ENCODE data around the gene TMEM107. TPM values are rescaled to one million over a fixed set of nuclear protein-coding genes. Genes with fewer than 3 reads are reported as not detected.

TMEM107 gene
- total and polyA plus RNA-seq, 10 of the 15 experiments (the other 5 are each of a cell fraction or from before 2014, with no cell fraction given), result 7.9 to 38.7 (median 22.9) TPM

DNA sequence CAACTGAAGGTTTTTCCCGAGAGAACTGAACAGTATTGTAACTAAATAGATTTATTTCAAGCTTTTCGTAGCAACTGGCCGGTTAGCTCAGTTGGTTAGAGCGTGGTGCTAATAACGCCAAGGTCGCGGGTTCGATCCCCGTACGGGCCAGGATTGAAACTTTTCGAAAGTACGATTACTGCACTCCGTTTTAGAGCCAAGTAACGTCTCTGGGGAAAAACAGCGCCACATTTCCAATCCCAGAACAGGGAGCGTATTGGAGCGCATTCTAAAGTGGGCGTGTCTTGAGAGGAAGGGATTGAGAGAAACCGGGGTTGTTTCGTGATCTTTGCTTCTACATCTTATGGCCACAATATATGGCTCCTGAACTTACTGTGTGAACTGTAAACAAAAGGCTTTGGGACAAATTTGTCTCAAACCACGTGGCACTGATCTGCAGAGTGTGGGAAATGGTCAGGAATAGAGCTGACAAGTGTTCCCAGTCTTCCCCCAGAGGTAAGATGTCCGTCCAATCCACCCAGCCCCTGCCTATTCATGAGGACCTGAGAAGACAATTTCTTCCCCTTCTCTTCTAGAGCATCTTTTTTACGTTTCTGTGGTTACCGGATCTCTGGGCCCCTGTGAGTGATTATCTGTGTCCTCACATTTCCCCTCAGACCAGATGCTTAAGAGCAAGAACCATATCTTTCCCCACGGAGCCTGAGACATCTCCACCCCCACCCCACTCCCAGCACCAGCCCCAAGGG is 11.5 kb upstream of the TMEM107 start (continued):
- TF ChIP-seq, protein P1, sequence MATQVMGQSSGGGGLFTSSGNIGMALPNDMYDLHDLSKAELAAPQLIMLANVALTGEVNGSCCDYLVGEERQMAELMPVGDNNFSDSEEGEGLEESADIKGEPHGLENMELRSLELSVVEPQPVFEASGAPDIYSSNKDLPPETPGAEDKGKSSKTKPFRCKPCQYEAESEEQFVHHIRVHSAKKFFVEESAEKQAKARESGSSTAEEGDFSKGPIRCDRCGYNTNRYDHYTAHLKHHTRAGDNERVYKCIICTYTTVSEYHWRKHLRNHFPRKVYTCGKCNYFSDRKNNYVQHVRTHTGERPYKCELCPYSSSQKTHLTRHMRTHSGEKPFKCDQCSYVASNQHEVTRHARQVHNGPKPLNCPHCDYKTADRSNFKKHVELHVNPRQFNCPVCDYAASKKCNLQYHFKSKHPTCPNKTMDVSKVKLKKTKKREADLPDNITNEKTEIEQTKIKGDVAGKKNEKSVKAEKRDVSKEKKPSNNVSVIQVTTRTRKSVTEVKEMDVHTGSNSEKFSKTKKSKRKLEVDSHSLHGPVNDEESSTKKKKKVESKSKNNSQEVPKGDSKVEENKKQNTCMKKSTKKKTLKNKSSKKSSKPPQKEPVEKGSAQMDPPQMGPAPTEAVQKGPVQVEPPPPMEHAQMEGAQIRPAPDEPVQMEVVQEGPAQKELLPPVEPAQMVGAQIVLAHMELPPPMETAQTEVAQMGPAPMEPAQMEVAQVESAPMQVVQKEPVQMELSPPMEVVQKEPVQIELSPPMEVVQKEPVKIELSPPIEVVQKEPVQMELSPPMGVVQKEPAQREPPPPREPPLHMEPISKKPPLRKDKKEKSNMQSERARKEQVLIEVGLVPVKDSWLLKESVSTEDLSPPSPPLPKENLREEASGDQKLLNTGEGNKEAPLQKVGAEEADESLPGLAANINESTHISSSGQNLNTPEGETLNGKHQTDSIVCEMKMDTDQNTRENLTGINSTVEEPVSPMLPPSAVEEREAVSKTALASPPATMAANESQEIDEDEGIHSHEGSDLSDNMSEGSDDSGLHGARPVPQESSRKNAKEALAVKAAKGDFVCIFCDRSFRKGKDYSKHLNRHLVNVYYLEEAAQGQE (IDR thresholded peaks at IDR 0.05; ENCODE audit: low read depth, low read length), result no peak
- TF ChIP-seq PML (IDR thresholded peaks at IDR 0.05; ENCODE audit: low read length) (peak; percentile 75; the same call in 1 of the 2 replicates), RELA (IDR thresholded peaks at IDR 0.05; ENCODE audit: borderline replicate concordance, partially characterized antibody) (peak; percentile 70), SMAD5 (IDR thresholded peaks at IDR 0.05; ENCODE audit: low read depth) (no peak), NR2F1 (conservative IDR thresholded peaks at IDR 0.05) (peak; percentile 28; the same call in 1 of the 2 replicates), BRCA1 (IDR thresholded peaks at IDR 0.05; ENCODE audit: low read depth, low read length) (no peak), KLF5 (IDR thresholded peaks at IDR 0.05; ENCODE audit: partially characterized antibody) (no peak), ZNF622 (IDR thresholded peaks at IDR 0.05) (no peak), NFXL1 (IDR thresholded peaks at IDR 0.05; ENCODE audit: borderline replicate concordance) (no peak), ATF7 (IDR thresholded peaks at IDR 0.05; ENCODE audit: low read depth) (peak; percentile 6; the same call in 1 of the 2 replicates), POLR2A (IDR thresholded peaks at IDR 0.05; ENCODE audit: low read depth, low read length) (peak; percentile 55), NFIC (IDR thresholded peaks at IDR 0.05; ENCODE audit: low read depth, low read length) (0 out of 2 replicates have a peak, but pooled peaks have one; percentile 74), SIX5 (IDR thresholded peaks at IDR 0.05; ENCODE audit: low read depth, low read length, severe bottlenecking) (no peak)
- TF ChIP-seq, protein P2, sequence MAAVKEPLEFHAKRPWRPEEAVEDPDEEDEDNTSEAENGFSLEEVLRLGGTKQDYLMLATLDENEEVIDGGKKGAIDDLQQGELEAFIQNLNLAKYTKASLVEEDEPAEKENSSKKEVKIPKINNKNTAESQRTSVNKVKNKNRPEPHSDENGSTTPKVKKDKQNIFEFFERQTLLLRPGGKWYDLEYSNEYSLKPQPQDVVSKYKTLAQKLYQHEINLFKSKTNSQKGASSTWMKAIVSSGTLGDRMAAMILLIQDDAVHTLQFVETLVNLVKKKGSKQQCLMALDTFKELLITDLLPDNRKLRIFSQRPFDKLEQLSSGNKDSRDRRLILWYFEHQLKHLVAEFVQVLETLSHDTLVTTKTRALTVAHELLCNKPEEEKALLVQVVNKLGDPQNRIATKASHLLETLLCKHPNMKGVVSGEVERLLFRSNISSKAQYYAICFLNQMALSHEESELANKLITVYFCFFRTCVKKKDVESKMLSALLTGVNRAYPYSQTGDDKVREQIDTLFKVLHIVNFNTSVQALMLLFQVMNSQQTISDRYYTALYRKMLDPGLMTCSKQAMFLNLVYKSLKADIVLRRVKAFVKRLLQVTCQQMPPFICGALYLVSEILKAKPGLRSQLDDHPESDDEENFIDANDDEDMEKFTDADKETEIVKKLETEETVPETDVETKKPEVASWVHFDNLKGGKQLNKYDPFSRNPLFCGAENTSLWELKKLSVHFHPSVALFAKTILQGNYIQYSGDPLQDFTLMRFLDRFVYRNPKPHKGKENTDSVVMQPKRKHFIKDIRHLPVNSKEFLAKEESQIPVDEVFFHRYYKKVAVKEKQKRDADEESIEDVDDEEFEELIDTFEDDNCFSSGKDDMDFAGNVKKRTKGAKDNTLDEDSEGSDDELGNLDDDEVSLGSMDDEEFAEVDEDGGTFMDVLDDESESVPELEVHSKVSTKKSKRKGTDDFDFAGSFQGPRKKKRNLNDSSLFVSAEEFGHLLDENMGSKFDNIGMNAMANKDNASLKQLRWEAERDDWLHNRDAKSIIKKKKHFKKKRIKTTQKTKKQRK (IDR thresholded peaks at IDR 0.05; ENCODE audit: low read depth, low read length), result no peak
- TF ChIP-seq, protein P3, sequence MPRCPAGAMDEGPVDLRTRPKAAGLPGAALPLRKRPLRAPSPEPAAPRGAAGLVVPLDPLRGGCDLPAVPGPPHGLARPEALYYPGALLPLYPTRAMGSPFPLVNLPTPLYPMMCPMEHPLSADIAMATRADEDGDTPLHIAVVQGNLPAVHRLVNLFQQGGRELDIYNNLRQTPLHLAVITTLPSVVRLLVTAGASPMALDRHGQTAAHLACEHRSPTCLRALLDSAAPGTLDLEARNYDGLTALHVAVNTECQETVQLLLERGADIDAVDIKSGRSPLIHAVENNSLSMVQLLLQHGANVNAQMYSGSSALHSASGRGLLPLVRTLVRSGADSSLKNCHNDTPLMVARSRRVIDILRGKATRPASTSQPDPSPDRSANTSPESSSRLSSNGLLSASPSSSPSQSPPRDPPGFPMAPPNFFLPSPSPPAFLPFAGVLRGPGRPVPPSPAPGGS (IDR thresholded peaks at IDR 0.05; ENCODE audit: borderline replicate concordance, insufficient read depth, low read depth, low read length, poor library complexity, severe bottlenecking), result no peak
- TF ChIP-seq, protein P4, sequence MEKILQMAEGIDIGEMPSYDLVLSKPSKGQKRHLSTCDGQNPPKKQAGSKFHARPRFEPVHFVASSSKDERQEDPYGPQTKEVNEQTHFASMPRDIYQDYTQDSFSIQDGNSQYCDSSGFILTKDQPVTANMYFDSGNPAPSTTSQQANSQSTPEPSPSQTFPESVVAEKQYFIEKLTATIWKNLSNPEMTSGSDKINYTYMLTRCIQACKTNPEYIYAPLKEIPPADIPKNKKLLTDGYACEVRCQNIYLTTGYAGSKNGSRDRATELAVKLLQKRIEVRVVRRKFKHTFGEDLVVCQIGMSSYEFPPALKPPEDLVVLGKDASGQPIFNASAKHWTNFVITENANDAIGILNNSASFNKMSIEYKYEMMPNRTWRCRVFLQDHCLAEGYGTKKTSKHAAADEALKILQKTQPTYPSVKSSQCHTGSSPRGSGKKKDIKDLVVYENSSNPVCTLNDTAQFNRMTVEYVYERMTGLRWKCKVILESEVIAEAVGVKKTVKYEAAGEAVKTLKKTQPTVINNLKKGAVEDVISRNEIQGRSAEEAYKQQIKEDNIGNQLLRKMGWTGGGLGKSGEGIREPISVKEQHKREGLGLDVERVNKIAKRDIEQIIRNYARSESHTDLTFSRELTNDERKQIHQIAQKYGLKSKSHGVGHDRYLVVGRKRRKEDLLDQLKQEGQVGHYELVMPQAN (conservative IDR thresholded peaks at IDR 0.05), result peak; percentile 22; the same call in 1 of the 2 replicates
- TF ChIP-seq, protein P5, sequence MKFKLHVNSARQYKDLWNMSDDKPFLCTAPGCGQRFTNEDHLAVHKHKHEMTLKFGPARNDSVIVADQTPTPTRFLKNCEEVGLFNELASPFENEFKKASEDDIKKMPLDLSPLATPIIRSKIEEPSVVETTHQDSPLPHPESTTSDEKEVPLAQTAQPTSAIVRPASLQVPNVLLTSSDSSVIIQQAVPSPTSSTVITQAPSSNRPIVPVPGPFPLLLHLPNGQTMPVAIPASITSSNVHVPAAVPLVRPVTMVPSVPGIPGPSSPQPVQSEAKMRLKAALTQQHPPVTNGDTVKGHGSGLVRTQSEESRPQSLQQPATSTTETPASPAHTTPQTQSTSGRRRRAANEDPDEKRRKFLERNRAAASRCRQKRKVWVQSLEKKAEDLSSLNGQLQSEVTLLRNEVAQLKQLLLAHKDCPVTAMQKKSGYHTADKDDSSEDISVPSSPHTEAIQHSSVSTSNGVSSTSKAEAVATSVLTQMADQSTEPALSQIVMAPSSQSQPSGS (IDR thresholded peaks at IDR 0.05; ENCODE audit: low read length), result peak; percentile 68
